ENCODE results near the gene PSD2.
A peak's percentile ranks its signal among the peaks of the same experiment; 100 is the strongest.

PSD2 gene

GRCh38 chr5:139882316-139882715 is 86.7 kb downstream of the PSD2 start:
- H3K27ac ChIP-seq (ENCODE audit: low read length, poor library complexity, severe bottlenecking): no peak overlapping the region
- no peak overlapping the region for H3K14ac ChIP-seq (ENCODE audit: low read length in 2 of 2)
- no peak overlapping the region for H2BK5ac ChIP-seq (ENCODE audit: low read depth, low read length, poor library complexity, severe bottlenecking)
- no peak overlapping the region for H3K4me2 ChIP-seq (ENCODE audit: low read length, poor library complexity, severe bottlenecking)
- H3K9me3 ChIP-seq (ENCODE audit: control insufficient read depth, low read length): no peaks in the 10 kb centered on the region
- H2AFZ ChIP-seq (ENCODE audit: low read depth, low read length): no peak overlapping the region
- H2AK5ac ChIP-seq (ENCODE audit: low read length, severe bottlenecking): no peak overlapping the region
- no peak for DNase-seq
- H2BK120ac ChIP-seq (ENCODE audit: low read depth, low read length): no peak overlapping the region
- H2BK15ac ChIP-seq (ENCODE audit: low read depth, poor library complexity, severe bottlenecking): no peak overlapping the region
- H3K9ac ChIP-seq (ENCODE audit: low read length): no peak overlapping the region
- H3K79me1 ChIP-seq (replicated peaks; ENCODE audit: low read length, poor library complexity, severe bottlenecking): no peaks in the 10 kb centered on the region
- no peak overlapping the region for H4K8ac ChIP-seq (ENCODE audit: low read length)
- H2BK12ac ChIP-seq (ENCODE audit: low read length in 2 of 2): peak overlapping the region; percentile 18 to 41
- H3K4me3 ChIP-seq (ENCODE audit: insufficient read depth in 1 of 2, low read depth in 1 of 2, low read length in 2 of 2): no peak overlapping the region
- peak overlapping the region in 1 of 2 experiments; percentile 27 for H3K18ac ChIP-seq (ENCODE audit: low read depth in 1 of 2, low read length in 2 of 2)
- H3K27me3 ChIP-seq (ENCODE audit: control insufficient read depth in 1 of 2, insufficient read depth in 1 of 2, low read length in 2 of 2): peaks cover 8 to 88% of the 10 kb centered on the region in 2 experiments
- 70% methylated on average over 3 of the region's 3 CpGs for WGBS
- H3K36me3 ChIP-seq (ENCODE audit: control insufficient read depth in 1 of 2, insufficient read depth in 2 of 2, low read depth in 1 of 2, low read length in 2 of 2): peaks cover 0 to 8% of the 10 kb centered on the region in 2 experiments
- no peaks in the 10 kb centered on the region for H3K4me1 ChIP-seq (ENCODE audit: control insufficient read depth, insufficient read depth, low read depth, low read length)
- no peak overlapping the region for H3K23ac ChIP-seq (ENCODE audit: low read length in 2 of 2)
- H4K91ac ChIP-seq (ENCODE audit: low read length): no peak overlapping the region
- no peak overlapping the region for H3K4ac ChIP-seq (ENCODE audit: low read depth in 1 of 2, low read length in 2 of 2)

GRCh38 chr5:139882961-139883539 is 87.4 kb downstream of the PSD2 start:
- Histone ChIP-seq H3K9ac (ENCODE audit: low read length) (no peak overlapping the region), H3K27ac (ENCODE audit: low read length, poor library complexity, severe bottlenecking) (no peak overlapping the region), H3K4me1 (ENCODE audit: control insufficient read depth, insufficient read depth, low read depth, low read length) (no peaks in the 10 kb centered on the region), H2BK15ac (ENCODE audit: low read depth, poor library complexity, severe bottlenecking) (no peak overlapping the region), H2BK12ac (ENCODE audit: low read length in 2 of 2) (no peak overlapping the region), H3K23ac (ENCODE audit: low read length in 2 of 2) (no peak overlapping the region), H3K79me1 (replicated peaks; ENCODE audit: low read length, poor library complexity, severe bottlenecking) (no peaks in the 10 kb centered on the region), H3K18ac (ENCODE audit: low read depth in 1 of 2, low read length in 2 of 2) (no peak overlapping the region), H4K91ac (ENCODE audit: low read length) (no peak overlapping the region), H3K9me3 (ENCODE audit: control insufficient read depth, low read length) (no peaks in the 10 kb centered on the region), H2BK5ac (ENCODE audit: low read depth, low read length, poor library complexity, severe bottlenecking) (no peak overlapping the region), H3K14ac (ENCODE audit: low read length in 2 of 2) (no peak overlapping the region), H3K36me3 (ENCODE audit: control insufficient read depth in 1 of 2, insufficient read depth in 2 of 2, low read depth in 1 of 2, low read length in 2 of 2) (peaks cover 0 to 8% of the 10 kb centered on the region in 2 experiments), H2AK5ac (ENCODE audit: low read length, severe bottlenecking) (no peak overlapping the region), H3K27me3 (ENCODE audit: control insufficient read depth in 1 of 2, insufficient read depth in 1 of 2, low read length in 2 of 2) (peaks cover 8 to 92% of the 10 kb centered on the region in 2 experiments), H2AFZ (ENCODE audit: low read depth, low read length) (no peak overlapping the region), H2BK120ac (ENCODE audit: low read depth, low read length) (no peak overlapping the region), H3K4me2 (ENCODE audit: low read length, poor library complexity, severe bottlenecking) (no peak overlapping the region), H3K4me3 (ENCODE audit: insufficient read depth in 1 of 2, low read depth in 1 of 2, low read length in 2 of 2) (no peak overlapping the region), H3K4ac (ENCODE audit: low read depth in 1 of 2, low read length in 2 of 2) (no peak overlapping the region), H4K8ac (ENCODE audit: low read length) (no peak overlapping the region)
- no peak for DNase-seq
- WGBS: 76% methylated on average over 9 of the region's 10 CpGs

GRCh38 chr5:139884144-139884543 is 88.5 kb downstream of the PSD2 start:
- peaks cover 0 to 8% of the 10 kb centered on the region in 2 experiments for H3K36me3 ChIP-seq (ENCODE audit: control insufficient read depth in 1 of 2, insufficient read depth in 2 of 2, low read depth in 1 of 2, low read length in 2 of 2)
- H3K4me2 ChIP-seq (ENCODE audit: low read length, poor library complexity, severe bottlenecking): no peak overlapping the region
- H2AFZ ChIP-seq (ENCODE audit: low read depth, low read length): no peak overlapping the region
- 82% methylated on average over 3 of the region's 3 CpGs for WGBS
- H4K8ac ChIP-seq (ENCODE audit: low read length): no peak overlapping the region
- H3K9ac ChIP-seq (ENCODE audit: low read length): no peak overlapping the region
- no peak overlapping the region for H3K27ac ChIP-seq (ENCODE audit: low read length, poor library complexity, severe bottlenecking)
- no peak overlapping the region for H3K4me3 ChIP-seq (ENCODE audit: insufficient read depth in 1 of 2, low read depth in 1 of 2, low read length in 2 of 2)
- H3K27me3 ChIP-seq (ENCODE audit: control insufficient read depth in 1 of 2, insufficient read depth in 1 of 2, low read length in 2 of 2): peaks cover 8 to 91% of the 10 kb centered on the region in 2 experiments
- no peak overlapping the region for H3K4ac ChIP-seq (ENCODE audit: low read depth in 1 of 2, low read length in 2 of 2)
- no peak overlapping the region for H3K23ac ChIP-seq (ENCODE audit: low read length in 2 of 2)
- no peak overlapping the region for H2BK120ac ChIP-seq (ENCODE audit: low read depth, low read length)
- H2AK5ac ChIP-seq (ENCODE audit: low read length, severe bottlenecking): no peak overlapping the region
- no peaks in the 10 kb centered on the region for H3K9me3 ChIP-seq (ENCODE audit: control insufficient read depth, low read length)
- DNase-seq: no peak
- no peak overlapping the region for H2BK12ac ChIP-seq (ENCODE audit: low read length in 2 of 2)
- H3K18ac ChIP-seq (ENCODE audit: low read depth in 1 of 2, low read length in 2 of 2): no peak overlapping the region
- no peak overlapping the region for H2BK5ac ChIP-seq (ENCODE audit: low read depth, low read length, poor library complexity, severe bottlenecking)
- H3K14ac ChIP-seq (ENCODE audit: low read length in 2 of 2): no peak overlapping the region
- no peaks in the 10 kb centered on the region for H3K79me1 ChIP-seq (replicated peaks; ENCODE audit: low read length, poor library complexity, severe bottlenecking)
- no peaks in the 10 kb centered on the region for H3K4me1 ChIP-seq (ENCODE audit: control insufficient read depth, insufficient read depth, low read depth, low read length)
- H4K91ac ChIP-seq (ENCODE audit: low read length): no peak overlapping the region
- no peak overlapping the region for H2BK15ac ChIP-seq (ENCODE audit: low read depth, poor library complexity, severe bottlenecking)

GRCh38 chr5:139884734-139885133 is 89.1 kb downstream of the PSD2 start:
- H3K4me1 ChIP-seq (ENCODE audit: control insufficient read depth, insufficient read depth, low read depth, low read length): no peaks in the 10 kb centered on the region
- no peak overlapping the region for H3K14ac ChIP-seq (ENCODE audit: low read length in 2 of 2)
- no peak for DNase-seq
- no peak overlapping the region for H2AK5ac ChIP-seq (ENCODE audit: low read length, severe bottlenecking)
- no peak overlapping the region for H3K18ac ChIP-seq (ENCODE audit: low read depth in 1 of 2, low read length in 2 of 2)
- H2BK12ac ChIP-seq (ENCODE audit: low read length in 2 of 2): no peak overlapping the region
- peak overlapping the region; percentile 9 for H4K91ac ChIP-seq (ENCODE audit: low read length)
- no peak overlapping the region for H3K27ac ChIP-seq (ENCODE audit: low read length, poor library complexity, severe bottlenecking)
- no peak overlapping the region for H3K4ac ChIP-seq (ENCODE audit: low read depth in 1 of 2, low read length in 2 of 2)
- H2AFZ ChIP-seq (ENCODE audit: low read depth, low read length): no peak overlapping the region
- H3K79me1 ChIP-seq (replicated peaks; ENCODE audit: low read length, poor library complexity, severe bottlenecking): no peaks in the 10 kb centered on the region
- H3K4me2 ChIP-seq (ENCODE audit: low read length, poor library complexity, severe bottlenecking): no peak overlapping the region
- H4K8ac ChIP-seq (ENCODE audit: low read length): no peak overlapping the region
- H2BK15ac ChIP-seq (ENCODE audit: low read depth, poor library complexity, severe bottlenecking): no peak overlapping the region
- no peak overlapping the region for H2BK120ac ChIP-seq (ENCODE audit: low read depth, low read length)
- no peak overlapping the region for H3K23ac ChIP-seq (ENCODE audit: low read length in 2 of 2)
- WGBS: 27% methylated on average over 3 of the region's 3 CpGs
- H2BK5ac ChIP-seq (ENCODE audit: low read depth, low read length, poor library complexity, severe bottlenecking): no peak overlapping the region
- H3K27me3 ChIP-seq (ENCODE audit: control insufficient read depth in 1 of 2, insufficient read depth in 1 of 2, low read length in 2 of 2): peaks cover 8 to 90% of the 10 kb centered on the region in 2 experiments
- no peak overlapping the region for H3K4me3 ChIP-seq (ENCODE audit: insufficient read depth in 1 of 2, low read depth in 1 of 2, low read length in 2 of 2)
- peaks cover 0 to 8% of the 10 kb centered on the region in 2 experiments for H3K36me3 ChIP-seq (ENCODE audit: control insufficient read depth in 1 of 2, insufficient read depth in 2 of 2, low read depth in 1 of 2, low read length in 2 of 2)
- no peak overlapping the region for H3K9ac ChIP-seq (ENCODE audit: low read length)
- H3K9me3 ChIP-seq (ENCODE audit: control insufficient read depth, low read length): no peaks in the 10 kb centered on the region
